ENCODE measurements around the gene ALKBH5. TPM values are rescaled to one million over a fixed set of nuclear protein-coding genes. Genes with fewer than 3 reads are reported as not detected.

The ALKBH5 gene
- total RNA-seq, 4 donors from 2014 or later, result 56.0 to 87.2 (median 76.4) TPM

- no peak for DNase-seq (ENCODE audit: low spot score in 2 of 2)
- TF ChIP-seq POLR2A (IDR thresholded peaks at IDR 0.05), result no peak
- TF ChIP-seq CTCF (IDR thresholded peaks at IDR 0.05), result no peak
- H3K4me3 ChIP-seq (ENCODE audit: low read depth, poor library complexity, severe bottlenecking), result no peak overlapping the region
- intact Hi-C loops (cut with DNase I; ENCODE audit: low total_unique reads), result no loop called here
- WGBS, 2 donors, result 13 to 23% methylated on average over 9 of the region's 9 CpGs
Measured at GRCh38 chr17:18187821-18188761, 4.5 kb downstream of the ALKBH5 start.

- no peak for DNase-seq (ENCODE audit: low spot score in 2 of 2)
- H3K4me3 ChIP-seq (ENCODE audit: low read depth, poor library complexity, severe bottlenecking), result no peak overlapping the region
- 53 to 54% methylated on average over 3 of the region's 3 CpGs for WGBS, 2 donors
- TF ChIP-seq CTCF (IDR thresholded peaks at IDR 0.05), result no peak
- intact Hi-C loops (cut with DNase I; ENCODE audit: low total_unique reads), result loop anchor here (5.0 kb wide), 1 partner anchor 1632 kb away; no protein-coding TSS in a partner anchor
Measured at GRCh38 chr17:18190628-18191235, 7.1 kb downstream of the ALKBH5 start.

DNA sequence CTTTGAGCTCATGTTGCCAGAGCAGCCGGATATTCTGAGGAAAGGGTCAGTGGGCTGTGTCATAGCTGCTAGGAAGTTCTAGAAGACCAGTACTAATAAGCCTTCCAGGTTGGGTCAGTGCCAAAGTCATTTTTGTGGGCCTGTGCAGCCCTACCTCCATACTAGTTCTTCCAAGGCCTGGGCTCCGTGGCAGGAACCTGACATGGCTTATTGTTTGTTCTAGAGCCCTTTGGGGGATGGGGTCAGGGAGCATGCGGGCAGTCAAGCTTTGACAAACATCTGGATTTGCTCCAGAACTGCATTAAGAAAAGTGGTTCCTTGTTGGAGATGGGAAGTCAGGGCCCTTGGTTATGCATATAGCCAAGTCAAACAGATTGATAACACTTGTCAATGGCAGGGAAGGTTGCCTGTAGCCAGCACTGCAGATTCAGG lies 7.6 kb downstream of the ALKBH5 start:
- DNase-seq (ENCODE audit: low spot score in 2 of 2), result no peak
- no peak overlapping the region for H3K4me3 ChIP-seq (ENCODE audit: low read depth, poor library complexity, severe bottlenecking)
- intact Hi-C loops (cut with DNase I; ENCODE audit: low total_unique reads), result loop anchor here (5.0 kb wide), 1 partner anchor 1631 kb away; no protein-coding TSS in a partner anchor
- WGBS, 2 donors, result 59 to 70% methylated on average over 3 of the region's 3 CpGs
- TF ChIP-seq CTCF (IDR thresholded peaks at IDR 0.05), result no peak
- TF ChIP-seq POLR2A (IDR thresholded peaks at IDR 0.05), result no peak

DNA sequence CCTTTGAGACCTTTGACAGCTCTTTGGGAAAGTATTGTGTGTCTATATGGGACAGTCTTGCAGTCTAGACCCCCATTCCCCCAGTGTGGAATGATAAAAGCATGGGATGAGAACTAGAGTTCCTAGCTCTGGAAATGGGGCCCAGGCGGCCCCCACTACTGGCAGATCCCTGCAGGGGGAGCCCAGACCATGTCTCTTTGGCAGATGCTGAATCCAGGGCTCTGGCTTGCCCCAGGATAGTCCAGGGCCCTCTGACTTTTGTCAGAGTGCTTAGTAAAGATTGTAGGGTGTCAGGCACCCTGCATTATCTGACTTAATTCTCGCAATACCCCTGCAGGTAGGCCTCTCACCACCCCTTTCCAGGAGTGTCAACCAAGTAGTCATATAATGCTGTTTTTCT lies 8.3 kb downstream of the ALKBH5 start:
- H3K4me3 ChIP-seq (ENCODE audit: low read depth, poor library complexity, severe bottlenecking), result no peak overlapping the region
- intact Hi-C loops (cut with DNase I; ENCODE audit: low total_unique reads), result loop anchor here (5.0 kb wide), 1 partner anchor 1630 kb away; no protein-coding TSS in a partner anchor
- no peak for TF ChIP-seq CTCF (IDR thresholded peaks at IDR 0.05)
- no peak for TF ChIP-seq POLR2A (IDR thresholded peaks at IDR 0.05)
- no peak for DNase-seq (ENCODE audit: low spot score in 2 of 2)
- 87 to 88% methylated on average over 2 of the region's 2 CpGs for WGBS, 2 donors

GRCh38 chr17:18194394-18194793 lies 10.8 kb downstream of the ALKBH5 start:
- 82 to 88% methylated on average over 4 of the region's 4 CpGs for WGBS, 2 donors
- no peak for DNase-seq (ENCODE audit: low spot score in 2 of 2)
- intact Hi-C loops (cut with DNase I; ENCODE audit: low total_unique reads), result loop anchor here (5.0 kb wide), 1 partner anchor 1628 kb away; no protein-coding TSS in a partner anchor
- H3K4me3 ChIP-seq (ENCODE audit: low read depth, poor library complexity, severe bottlenecking), result no peak overlapping the region
- TF ChIP-seq POLR2A (IDR thresholded peaks at IDR 0.05), result no peak
- no peak for TF ChIP-seq CTCF (IDR thresholded peaks at IDR 0.05)
